ENCODE data around the gene DUSP1. TPM values are rescaled to one million over a fixed set of nuclear protein-coding genes. Genes with fewer than 3 reads are reported as not detected.
A peak's percentile ranks its signal among the peaks of the same experiment; 100 is the strongest.

The DUSP1 gene
- total and polyA plus RNA-seq, 7 donors, result 81.8 to 287 (median 141) TPM

DNA sequence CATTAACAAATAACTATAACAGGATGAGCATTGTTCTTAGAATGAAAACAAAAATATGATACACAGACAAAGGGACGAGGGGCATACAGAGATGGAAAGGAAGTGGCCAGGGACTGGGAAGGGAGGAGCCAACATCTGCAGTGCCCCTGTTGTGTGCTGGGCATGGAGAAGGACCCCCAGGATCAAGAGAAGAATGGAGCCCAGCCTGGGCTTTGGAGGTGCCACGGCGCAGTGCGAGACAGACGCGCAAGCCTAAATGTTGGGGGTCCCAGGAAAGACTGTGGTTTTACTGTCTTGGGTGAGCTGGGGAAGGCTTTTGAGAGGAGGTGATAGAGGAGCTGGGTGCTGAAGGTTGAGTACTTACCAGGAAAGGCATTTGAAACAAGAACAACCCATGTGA is 28.4 kb upstream of the DUSP1 start:
- WGBS, 3 donors, result 84 to 91% (median 90%) methylated on average over 6 of the region's 6 CpGs
- H3K27ac ChIP-seq, result no peak overlapping the region
- intact Hi-C loops (cut with DNase I), result loop anchor here in 1 of 2 donors (10.0 kb wide), 1 partner anchor 65 kb away; no protein-coding TSS in a partner anchor

DNA sequence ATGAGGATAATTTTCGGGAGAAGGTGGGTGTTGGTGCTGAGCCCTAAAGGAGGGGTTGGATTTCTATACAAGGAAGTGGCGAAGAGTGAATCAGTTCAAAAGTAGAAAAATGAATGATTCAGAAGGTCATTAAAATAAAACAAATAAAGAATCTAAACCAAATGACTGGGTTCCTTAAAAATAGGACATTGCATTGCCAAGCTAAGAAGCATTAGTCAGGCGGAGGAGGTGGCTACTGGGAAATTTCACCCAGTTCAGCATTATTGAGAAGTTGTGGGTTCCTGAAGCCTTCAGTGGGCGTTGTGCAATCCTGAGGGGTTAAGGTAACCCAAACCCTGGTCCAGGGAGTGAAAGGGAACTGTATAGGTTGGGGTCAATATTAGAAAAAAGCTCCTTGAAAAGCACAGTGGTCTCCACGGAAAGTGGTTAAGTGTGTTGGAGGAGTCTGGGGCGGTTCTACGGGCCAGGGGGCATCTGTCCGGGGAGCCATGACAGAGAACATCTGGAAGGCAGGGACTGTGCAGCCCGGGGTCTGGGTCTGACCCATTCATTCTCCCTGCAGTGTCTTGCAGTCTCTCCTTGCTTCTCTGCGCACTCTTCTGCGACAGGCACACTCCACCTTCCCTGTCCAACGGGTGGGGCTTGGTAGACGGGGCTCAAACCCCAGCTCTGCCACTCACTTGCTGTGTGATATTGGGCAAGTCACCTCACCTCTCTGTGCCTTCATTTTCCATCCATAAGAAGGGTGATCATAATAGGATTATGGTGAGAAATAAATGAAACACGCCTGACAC is 27.6 kb upstream of the DUSP1 start:
- H3K4me3 ChIP-seq, result no peak overlapping the region
- H3K9me3 ChIP-seq, result no peaks in the 10 kb centered on the region
- H3K36me3 ChIP-seq (ENCODE audit: insufficient read depth in 1 of 2, low read depth in 1 of 2), result no peaks in the 10 kb centered on the region
- peak in 1 of 2 donors; percentile 38 for DNase-seq
- TF ChIP-seq, protein P1, sequence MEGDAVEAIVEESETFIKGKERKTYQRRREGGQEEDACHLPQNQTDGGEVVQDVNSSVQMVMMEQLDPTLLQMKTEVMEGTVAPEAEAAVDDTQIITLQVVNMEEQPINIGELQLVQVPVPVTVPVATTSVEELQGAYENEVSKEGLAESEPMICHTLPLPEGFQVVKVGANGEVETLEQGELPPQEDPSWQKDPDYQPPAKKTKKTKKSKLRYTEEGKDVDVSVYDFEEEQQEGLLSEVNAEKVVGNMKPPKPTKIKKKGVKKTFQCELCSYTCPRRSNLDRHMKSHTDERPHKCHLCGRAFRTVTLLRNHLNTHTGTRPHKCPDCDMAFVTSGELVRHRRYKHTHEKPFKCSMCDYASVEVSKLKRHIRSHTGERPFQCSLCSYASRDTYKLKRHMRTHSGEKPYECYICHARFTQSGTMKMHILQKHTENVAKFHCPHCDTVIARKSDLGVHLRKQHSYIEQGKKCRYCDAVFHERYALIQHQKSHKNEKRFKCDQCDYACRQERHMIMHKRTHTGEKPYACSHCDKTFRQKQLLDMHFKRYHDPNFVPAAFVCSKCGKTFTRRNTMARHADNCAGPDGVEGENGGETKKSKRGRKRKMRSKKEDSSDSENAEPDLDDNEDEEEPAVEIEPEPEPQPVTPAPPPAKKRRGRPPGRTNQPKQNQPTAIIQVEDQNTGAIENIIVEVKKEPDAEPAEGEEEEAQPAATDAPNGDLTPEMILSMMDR (IDR thresholded peaks at IDR 0.05), result no peak
- intact Hi-C loops (cut with DNase I), result loop anchor here in 1 of 2 donors (10.0 kb wide), 1 partner anchor 66 kb away; no protein-coding TSS in a partner anchor
- ATAC-seq, result no peak
- no peaks in the 10 kb centered on the region for H3K27me3 ChIP-seq (ENCODE audit: insufficient read depth in 3 of 3, low read length in 2 of 3)
- H3K27ac ChIP-seq, result peak overlapping the region; percentile 7
- 78 to 86% (median 80%) methylated on average over 14 of the region's 14 CpGs for WGBS, 3 donors
- H3K4me1 ChIP-seq, result peaks cover 27% of the 10 kb centered on the region

More for the DNA sequence above, 28.4 kb upstream of the DUSP1 start:
- Histone ChIP-seq H3K27me3 (ENCODE audit: insufficient read depth in 3 of 3, low read length in 2 of 3) (no peaks in the 10 kb centered on the region), H3K9me3 (no peaks in the 10 kb centered on the region), H3K36me3 (ENCODE audit: insufficient read depth in 1 of 2, low read depth in 1 of 2) (no peaks in the 10 kb centered on the region), H3K4me1 (peaks cover 20% of the 10 kb centered on the region), H3K4me3 (no peak overlapping the region)
- TF ChIP-seq, protein P1 (IDR thresholded peaks at IDR 0.05), result no peak
- DNase-seq, result no peak
- ATAC-seq, result no peak

DNA sequence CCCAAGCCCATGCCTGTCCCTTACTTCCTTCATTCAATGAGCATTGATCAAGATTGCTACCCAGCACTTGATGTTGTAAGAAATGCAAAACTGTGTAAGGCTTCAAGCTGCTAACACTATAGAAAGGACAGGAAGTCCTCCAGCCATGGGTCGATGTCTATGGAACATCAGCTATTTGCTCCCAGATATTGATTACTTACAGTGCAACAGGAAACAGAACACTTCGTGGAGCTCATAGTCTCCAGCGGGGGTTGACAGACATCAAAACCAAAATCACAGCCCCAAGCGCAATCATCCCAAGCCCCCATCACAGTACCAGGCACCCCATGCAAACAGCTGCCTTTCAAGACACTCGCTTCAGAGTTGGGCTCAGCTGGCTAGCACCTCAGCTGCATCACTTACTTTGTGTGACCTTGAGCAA is 26.8 kb upstream of the DUSP1 start:
- no peak for ATAC-seq
- peaks cover 34% of the 10 kb centered on the region for H3K4me1 ChIP-seq
- WGBS, 3 donors, result 74 to 78% (median 74%) methylated on average over 5 of the region's 5 CpGs
- no peaks in the 10 kb centered on the region for H3K36me3 ChIP-seq (ENCODE audit: insufficient read depth in 1 of 2, low read depth in 1 of 2)
- no peak for DNase-seq
- intact Hi-C loops (cut with DNase I), result loop anchor here in 1 of 2 donors (10.0 kb wide), 1 partner anchor 67 kb away; no protein-coding TSS in a partner anchor
- H3K27me3 ChIP-seq (ENCODE audit: insufficient read depth in 3 of 3, low read length in 2 of 3), result no peaks in the 10 kb centered on the region
- H3K27ac ChIP-seq, result peak overlapping the region; percentile 7
- no peak overlapping the region for H3K4me3 ChIP-seq
- H3K9me3 ChIP-seq, result no peaks in the 10 kb centered on the region
- TF ChIP-seq, protein P1 (IDR thresholded peaks at IDR 0.05), result no peak

DNA sequence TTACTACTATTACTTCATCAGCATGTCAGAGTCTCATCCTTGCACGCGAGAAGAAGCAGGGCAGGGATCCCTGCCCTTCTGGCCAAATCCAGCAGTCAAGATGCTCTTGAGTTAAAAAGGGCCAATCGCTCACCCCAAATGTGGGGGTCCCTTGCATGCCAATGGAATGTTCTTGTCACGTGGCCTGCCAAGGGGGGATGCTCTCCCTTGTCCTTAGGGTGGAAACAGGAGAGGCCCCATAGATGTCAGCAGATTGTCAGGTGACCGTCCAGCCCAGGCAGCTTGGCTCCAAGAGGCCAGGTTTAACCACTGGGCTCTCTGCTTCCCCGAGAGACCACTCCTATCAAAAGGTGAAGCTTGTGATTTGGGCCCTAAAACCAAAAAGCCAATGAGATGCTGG is 25.3 kb upstream of the DUSP1 start:
- intact Hi-C loops (cut with DNase I), result loop anchor here in 1 of 2 donors (10.0 kb wide), 1 partner anchor 68 kb away; no protein-coding TSS in a partner anchor
- peak overlapping the region; percentile 77 for H3K27ac ChIP-seq
- TF ChIP-seq, protein P1 (IDR thresholded peaks at IDR 0.05), result no peak
- H3K27me3 ChIP-seq (ENCODE audit: insufficient read depth in 3 of 3, low read length in 2 of 3), result no peaks in the 10 kb centered on the region
- WGBS, 3 donors, result 84 to 91% (median 88%) methylated on average over 6 of the region's 6 CpGs
- ATAC-seq (no peak), DNase-seq (no peak)
- no peak overlapping the region for H3K4me3 ChIP-seq
- no peaks in the 10 kb centered on the region for H3K9me3 ChIP-seq
- H3K4me1 ChIP-seq, result peaks cover 43% of the 10 kb centered on the region
- H3K36me3 ChIP-seq (ENCODE audit: insufficient read depth in 1 of 2, low read depth in 1 of 2), result no peaks in the 10 kb centered on the region
